DOHH2 (cell line): Measurements from ENCODE around the gene ZC3H14.

Experiments used
- H3F3A ChIP-seq: fragments of 200-600 bp; sonication (generic), shearing (Covaris generic); 2 replicates; pipeline ENCODE4 v1.6.0; 2016; ENCODE audit warnings: antibody characterized with exemption, mild to moderate bottlenecking; ENCODE audit not compliant: control insufficient read depth, insufficient read depth
- H3K27ac ChIP-seq: fragments of 200-600 bp; sonication (generic); 2 replicates; pipeline ENCODE4 v1.5.1; 2014; ENCODE audit warnings: low read depth, mild to moderate bottlenecking, low read length, moderate library complexity
- H3K27me3 ChIP-seq: fragments of 200-600 bp; sonication (generic); 2 replicates; pipeline ENCODE4 v1.6.1; 2014; ENCODE audit warnings: mild to moderate bottlenecking, low read length, mixed read lengths; ENCODE audit not compliant: control insufficient read depth
- H3K36me3 ChIP-seq: fragments of 200-600 bp; sonication (generic); 2 replicates; pipeline ENCODE4 v1.6.1; 2014; ENCODE audit warnings: mild to moderate bottlenecking, low read length, moderate library complexity, mixed read lengths; ENCODE audit not compliant: control insufficient read depth
- H3K4me1 ChIP-seq: fragments of 200-600 bp; sonication (generic); 2 replicates; pipeline ENCODE4 v1.6.1; 2014; ENCODE audit warnings: mild to moderate bottlenecking, low read length, mixed read lengths; ENCODE audit not compliant: control insufficient read depth
- H3K4me2 ChIP-seq: fragments of 200-600 bp; sonication (generic); 2 replicates; pipeline ENCODE4 v1.6.0; 2014; ENCODE audit warnings: mild to moderate bottlenecking, low read length, moderate library complexity
- H3K4me3 ChIP-seq: fragments of 200-600 bp; sonication (generic); 2 replicates; pipeline ENCODE4 v1.5.1; 2014; ENCODE audit warnings: mild to moderate bottlenecking, low read length, mixed read lengths
- H3K79me2 ChIP-seq: fragments of 200-600 bp; sonication (generic); 2 replicates; pipeline ENCODE4 v1.6.1; 2014; ENCODE audit warnings: mild to moderate bottlenecking, low read length, mixed read lengths; ENCODE audit not compliant: control insufficient read depth
- H3K9me2 ChIP-seq: fragments of 200-600 bp; sonication (generic); replicated peaks from 2 replicates; pipeline ENCODE4 v1.6.1; 2014; ENCODE audit warnings: mild to moderate bottlenecking, low read length, mixed read lengths; ENCODE audit not compliant: control insufficient read depth
- H3K9me3 ChIP-seq: fragments of 200-600 bp; sonication (generic); 2 replicates; pipeline ENCODE4 v1.6.1; 2014; ENCODE audit warnings: antibody characterized with exemption, low read length, mixed read lengths; ENCODE audit not compliant: control insufficient read depth, insufficient read depth
- H4K20me1 ChIP-seq: fragments of 200-600 bp; sonication (generic); 2 replicates; pipeline ENCODE4 v1.6.0; 2014; ENCODE audit warnings: low read depth, mild to moderate bottlenecking, antibody characterized with exemption, low read length, moderate library complexity; ENCODE audit not compliant: control insufficient read depth, insufficient read depth
- CTCF ChIP-seq: fragments of 200-600 bp; sonication (generic); IDR thresholded peaks from one replicate; pipeline ENCODE4 v1.5.1; 2014; ENCODE audit warnings: antibody characterized with exemption, mild to moderate bottlenecking, low read depth, low read length; ENCODE audit not compliant: poor library complexity, severe bottlenecking
- EZH2phosphoT487 ChIP-seq: fragments of 200-600 bp; sonication (generic); IDR thresholded peaks from 2 replicates; pipeline ENCODE4 v1.6.1; 2017; ENCODE audit warnings: borderline replicate concordance, mild to moderate bottlenecking, antibody characterized with exemption, low read length, moderate library complexity, mixed read lengths

The ZC3H14 gene

GRCh38 chr14:88630565-88630964, 67.7 kb downstream of the ZC3H14 start:
- Histone ChIP-seq H3K9me3 (no peaks in the 10 kb centered on the region), H3K79me2 (no peaks in the 10 kb centered on the region), H3F3A (0 out of 2 replicates have a peak, but pooled peaks cover 2% of the 10 kb centered on the region), H3K4me3 (no peak overlapping the region), H3K27ac (no peak overlapping the region), H3K27me3 (no peaks in the 10 kb centered on the region), H3K36me3 (no peaks in the 10 kb centered on the region), H3K9me2 (no peaks in the 10 kb centered on the region), H3K4me2 (no peak overlapping the region), H4K20me1 (no peaks in the 10 kb centered on the region), H3K4me1 (no peaks in the 10 kb centered on the region)
- no peak for TF ChIP-seq EZH2phosphoT487
- no peak for TF ChIP-seq CTCF

GRCh38 chr14:88631091-88631490, 68.3 kb downstream of the ZC3H14 start:
- no peak for TF ChIP-seq CTCF
- TF ChIP-seq EZH2phosphoT487: no peak
- H3K9me2 ChIP-seq: no peaks in the 10 kb centered on the region
- H3K9me3 ChIP-seq: no peaks in the 10 kb centered on the region

GRCh38 chr14:88632512-88632911, 69.7 kb downstream of the ZC3H14 start:
- TF ChIP-seq EZH2phosphoT487 (no peak), CTCF (no peak)
- Histone ChIP-seq H3K36me3 (no peaks in the 10 kb centered on the region), H3K27ac (no peak overlapping the region), H3K79me2 (no peaks in the 10 kb centered on the region), H4K20me1 (no peaks in the 10 kb centered on the region), H3K9me2 (no peaks in the 10 kb centered on the region), H3F3A (0 out of 2 replicates have a peak, but pooled peaks cover 2% of the 10 kb centered on the region), H3K9me3 (no peaks in the 10 kb centered on the region), H3K27me3 (no peaks in the 10 kb centered on the region), H3K4me2 (no peak overlapping the region), H3K4me3 (no peak overlapping the region), H3K4me1 (no peaks in the 10 kb centered on the region)

More at GRCh38 chr14:88631091-88631490, 68.3 kb downstream of the ZC3H14 start:
- Histone ChIP-seq H3K4me3 (no peak overlapping the region), H3K4me1 (no peaks in the 10 kb centered on the region), H3K36me3 (no peaks in the 10 kb centered on the region), H3K27me3 (no peaks in the 10 kb centered on the region), H4K20me1 (no peaks in the 10 kb centered on the region), H3K4me2 (no peak overlapping the region), H3K27ac (no peak overlapping the region), H3K79me2 (no peaks in the 10 kb centered on the region), H3F3A (0 out of 2 replicates have a peak, but pooled peaks cover 2% of the 10 kb centered on the region)

GRCh38 chr14:88639221-88639620, 76.4 kb downstream of the ZC3H14 start:
- no peak overlapping the region for H3K4me3 ChIP-seq
- no peak overlapping the region for H3K4me2 ChIP-seq
- no peaks in the 10 kb centered on the region for H3K36me3 ChIP-seq
- H3K27ac ChIP-seq: no peak overlapping the region
- H4K20me1 ChIP-seq: no peaks in the 10 kb centered on the region
- no peaks in the 10 kb centered on the region for H3K9me2 ChIP-seq
- no peaks in the 10 kb centered on the region for H3K4me1 ChIP-seq
- no peaks in the 10 kb centered on the region for H3K9me3 ChIP-seq
- no peaks in the 10 kb centered on the region for H3F3A ChIP-seq
- no peaks in the 10 kb centered on the region for H3K79me2 ChIP-seq
- no peaks in the 10 kb centered on the region for H3K27me3 ChIP-seq
- TF ChIP-seq EZH2phosphoT487 (no peak), CTCF (no peak)
